ENCODE measurements around the gene RNF8. TPM values are rescaled to one million over a fixed set of nuclear protein-coding genes. Genes with fewer than 3 reads are reported as not detected.

Gene RNF8
- total and polyA plus RNA-seq, 9 of the 15 experiments (the other 6 are each of a cell fraction or from before 2014, with no cell fraction given), result 10.6 to 47.0 (median 37.5) TPM

- TF ChIP-seq ZBTB11 (CRISPR knock-in tag; IDR thresholded peaks at IDR 0.05) (no peak), ZNF584 (CRISPR knock-in tag; IDR thresholded peaks at IDR 0.05; ENCODE audit: low read depth) (no peak), DPF2 (IDR thresholded peaks at IDR 0.05) (no peak; the same call in 1 of the 2 replicates), CAMTA2 (CRISPR knock-in tag; conservative IDR thresholded peaks at IDR 0.05) (no peak), ZNF586 (CRISPR knock-in tag; conservative IDR thresholded peaks at IDR 0.05) (no peak), ZNF24 (IDR thresholded peaks at IDR 0.05) (no peak)
- TF ChIP-seq, protein P1, sequence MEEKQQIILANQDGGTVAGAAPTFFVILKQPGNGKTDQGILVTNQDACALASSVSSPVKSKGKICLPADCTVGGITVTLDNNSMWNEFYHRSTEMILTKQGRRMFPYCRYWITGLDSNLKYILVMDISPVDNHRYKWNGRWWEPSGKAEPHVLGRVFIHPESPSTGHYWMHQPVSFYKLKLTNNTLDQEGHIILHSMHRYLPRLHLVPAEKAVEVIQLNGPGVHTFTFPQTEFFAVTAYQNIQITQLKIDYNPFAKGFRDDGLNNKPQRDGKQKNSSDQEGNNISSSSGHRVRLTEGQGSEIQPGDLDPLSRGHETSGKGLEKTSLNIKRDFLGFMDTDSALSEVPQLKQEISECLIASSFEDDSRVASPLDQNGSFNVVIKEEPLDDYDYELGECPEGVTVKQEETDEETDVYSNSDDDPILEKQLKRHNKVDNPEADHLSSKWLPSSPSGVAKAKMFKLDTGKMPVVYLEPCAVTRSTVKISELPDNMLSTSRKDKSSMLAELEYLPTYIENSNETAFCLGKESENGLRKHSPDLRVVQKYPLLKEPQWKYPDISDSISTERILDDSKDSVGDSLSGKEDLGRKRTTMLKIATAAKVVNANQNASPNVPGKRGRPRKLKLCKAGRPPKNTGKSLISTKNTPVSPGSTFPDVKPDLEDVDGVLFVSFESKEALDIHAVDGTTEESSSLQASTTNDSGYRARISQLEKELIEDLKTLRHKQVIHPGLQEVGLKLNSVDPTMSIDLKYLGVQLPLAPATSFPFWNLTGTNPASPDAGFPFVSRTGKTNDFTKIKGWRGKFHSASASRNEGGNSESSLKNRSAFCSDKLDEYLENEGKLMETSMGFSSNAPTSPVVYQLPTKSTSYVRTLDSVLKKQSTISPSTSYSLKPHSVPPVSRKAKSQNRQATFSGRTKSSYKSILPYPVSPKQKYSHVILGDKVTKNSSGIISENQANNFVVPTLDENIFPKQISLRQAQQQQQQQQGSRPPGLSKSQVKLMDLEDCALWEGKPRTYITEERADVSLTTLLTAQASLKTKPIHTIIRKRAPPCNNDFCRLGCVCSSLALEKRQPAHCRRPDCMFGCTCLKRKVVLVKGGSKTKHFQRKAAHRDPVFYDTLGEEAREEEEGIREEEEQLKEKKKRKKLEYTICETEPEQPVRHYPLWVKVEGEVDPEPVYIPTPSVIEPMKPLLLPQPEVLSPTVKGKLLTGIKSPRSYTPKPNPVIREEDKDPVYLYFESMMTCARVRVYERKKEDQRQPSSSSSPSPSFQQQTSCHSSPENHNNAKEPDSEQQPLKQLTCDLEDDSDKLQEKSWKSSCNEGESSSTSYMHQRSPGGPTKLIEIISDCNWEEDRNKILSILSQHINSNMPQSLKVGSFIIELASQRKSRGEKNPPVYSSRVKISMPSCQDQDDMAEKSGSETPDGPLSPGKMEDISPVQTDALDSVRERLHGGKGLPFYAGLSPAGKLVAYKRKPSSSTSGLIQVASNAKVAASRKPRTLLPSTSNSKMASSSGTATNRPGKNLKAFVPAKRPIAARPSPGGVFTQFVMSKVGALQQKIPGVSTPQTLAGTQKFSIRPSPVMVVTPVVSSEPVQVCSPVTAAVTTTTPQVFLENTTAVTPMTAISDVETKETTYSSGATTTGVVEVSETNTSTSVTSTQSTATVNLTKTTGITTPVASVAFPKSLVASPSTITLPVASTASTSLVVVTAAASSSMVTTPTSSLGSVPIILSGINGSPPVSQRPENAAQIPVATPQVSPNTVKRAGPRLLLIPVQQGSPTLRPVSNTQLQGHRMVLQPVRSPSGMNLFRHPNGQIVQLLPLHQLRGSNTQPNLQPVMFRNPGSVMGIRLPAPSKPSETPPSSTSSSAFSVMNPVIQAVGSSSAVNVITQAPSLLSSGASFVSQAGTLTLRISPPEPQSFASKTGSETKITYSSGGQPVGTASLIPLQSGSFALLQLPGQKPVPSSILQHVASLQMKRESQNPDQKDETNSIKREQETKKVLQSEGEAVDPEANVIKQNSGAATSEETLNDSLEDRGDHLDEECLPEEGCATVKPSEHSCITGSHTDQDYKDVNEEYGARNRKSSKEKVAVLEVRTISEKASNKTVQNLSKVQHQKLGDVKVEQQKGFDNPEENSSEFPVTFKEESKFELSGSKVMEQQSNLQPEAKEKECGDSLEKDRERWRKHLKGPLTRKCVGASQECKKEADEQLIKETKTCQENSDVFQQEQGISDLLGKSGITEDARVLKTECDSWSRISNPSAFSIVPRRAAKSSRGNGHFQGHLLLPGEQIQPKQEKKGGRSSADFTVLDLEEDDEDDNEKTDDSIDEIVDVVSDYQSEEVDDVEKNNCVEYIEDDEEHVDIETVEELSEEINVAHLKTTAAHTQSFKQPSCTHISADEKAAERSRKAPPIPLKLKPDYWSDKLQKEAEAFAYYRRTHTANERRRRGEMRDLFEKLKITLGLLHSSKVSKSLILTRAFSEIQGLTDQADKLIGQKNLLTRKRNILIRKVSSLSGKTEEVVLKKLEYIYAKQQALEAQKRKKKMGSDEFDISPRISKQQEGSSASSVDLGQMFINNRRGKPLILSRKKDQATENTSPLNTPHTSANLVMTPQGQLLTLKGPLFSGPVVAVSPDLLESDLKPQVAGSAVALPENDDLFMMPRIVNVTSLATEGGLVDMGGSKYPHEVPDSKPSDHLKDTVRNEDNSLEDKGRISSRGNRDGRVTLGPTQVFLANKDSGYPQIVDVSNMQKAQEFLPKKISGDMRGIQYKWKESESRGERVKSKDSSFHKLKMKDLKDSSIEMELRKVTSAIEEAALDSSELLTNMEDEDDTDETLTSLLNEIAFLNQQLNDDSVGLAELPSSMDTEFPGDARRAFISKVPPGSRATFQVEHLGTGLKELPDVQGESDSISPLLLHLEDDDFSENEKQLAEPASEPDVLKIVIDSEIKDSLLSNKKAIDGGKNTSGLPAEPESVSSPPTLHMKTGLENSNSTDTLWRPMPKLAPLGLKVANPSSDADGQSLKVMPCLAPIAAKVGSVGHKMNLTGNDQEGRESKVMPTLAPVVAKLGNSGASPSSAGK (IDR thresholded peaks at IDR 0.05), result no peak
These were observed 972 bp downstream of the RNF8 start (continued) for GRCh38 chr6:37354526-37355384.
